Omental fat pad (tissue), 4 donors: ENCODE results near the gene SFI1. TPM values are rescaled to one million over a fixed set of nuclear protein-coding genes. Genes with fewer than 3 reads are reported as not detected.
"Not testable (repeated sequence)": the region's sequence is repeated elsewhere in the genome, so short reads cannot be mapped to it uniquely, and the experiment has no call there.

Experiments used
- ATAC-seq: fragments of 150-250 bp; one replicate; pipeline ENCODE4 v1.9.1; 2016; ENCODE audit warnings: mild to moderate bottlenecking, moderate library complexity; ENCODE audit not compliant: low FRiP score
- DNase-seq: peaks from one replicate; pipeline ENCODE4 v3.0.0-alpha.2; 2019; ENCODE audit warnings: low spot score
- CTCF ChIP-seq, 3 donors: fragments of 450-650 bp; IDR thresholded peaks; one replicate each; pipeline ENCODE4 v1.5.1; 2016 to 2017; ENCODE audit warnings: antibody characterized with exemption in 3 of 3, mild to moderate bottlenecking in 3 of 3, moderate library complexity in 2 of 3
- total RNA-seq, 4 donors: library from RNA; depleted of rRNA; stranded (reverse); fragments of >200 nt; gene quantifications; one replicate each; pipeline ENCODE4 v1.1.0, GENCODE V29; 2016

The SFI1 gene
- total RNA-seq, 4 donors from 2014 or later, result 8.8 to 19.9 (median 18.8) TPM

GRCh38 chr22:31491218-31491962, 4.9 kb upstream of the SFI1 start:
- DNase-seq, result no peak
- no peak for TF ChIP-seq CTCF (IDR thresholded peaks at IDR 0.05)
- ATAC-seq, result no peak

- DNase-seq, result no peak
- no peak for ATAC-seq
- TF ChIP-seq CTCF (IDR thresholded peaks at IDR 0.05), result no peak
These were observed 4.2 kb upstream of the SFI1 start for GRCh38 chr22:31492151-31492550.

- not testable (repeated sequence) for ATAC-seq, DNase-seq
These were observed 3.0 kb upstream of the SFI1 start for GRCh38 chr22:31493355-31493754.

GRCh38 chr22:31495343-31495742, 993 bp upstream of the SFI1 start:
- ATAC-seq, result no peak
- no peak for DNase-seq
- no peak for TF ChIP-seq CTCF (IDR thresholded peaks at IDR 0.05)

GRCh38 chr22:31496735-31497146, 405 bp downstream of the SFI1 start:
- peak; percentile 33 for ATAC-seq
- TF ChIP-seq CTCF (IDR thresholded peaks at IDR 0.05), result no peak
- no peak for DNase-seq

GRCh38 chr22:31497148-31497938, 1.0 kb downstream of the SFI1 start:
- DNase-seq (no peak), ATAC-seq (no peak)
- TF ChIP-seq CTCF (IDR thresholded peaks at IDR 0.05), result no peak

GRCh38 chr22:31501738-31502137, 5.4 kb downstream of the SFI1 start:
- ATAC-seq, result no peak
- TF ChIP-seq CTCF (IDR thresholded peaks at IDR 0.05), result no peak

More at GRCh38 chr22:31501738-31502137, 5.4 kb downstream of the SFI1 start:
- no peak for DNase-seq
